IPS-15b (cell line): ENCODE results near the gene SAE1.
A peak's percentile ranks its signal among the peaks of the same experiment; 100 is the strongest.

ENCODE experiments used
- H3K27me3 ChIP-seq: one replicate; pipeline ENCODE4 v1.6.1; 2013; ENCODE audit warnings: low read length; ENCODE audit not compliant: control insufficient read depth, insufficient read depth
- H3K36me3 ChIP-seq: one replicate; pipeline ENCODE4 v1.6.1; 2013; ENCODE audit warnings: low read length; ENCODE audit not compliant: control insufficient read depth, insufficient read depth
- H3K4me1 ChIP-seq: one replicate; pipeline ENCODE4 v1.6.1; 2013; ENCODE audit warnings: mild to moderate bottlenecking, low read length; ENCODE audit not compliant: control insufficient read depth, insufficient read depth
- H3K4me3 ChIP-seq: one replicate; pipeline ENCODE4 v1.5.1; 2013; ENCODE audit warnings: low read depth, low read length
- H3K9ac ChIP-seq: one replicate; pipeline ENCODE4 v1.6.1; 2013; ENCODE audit warnings: low read depth, mild to moderate bottlenecking, low read length
- H3K9me3 ChIP-seq: one replicate; pipeline ENCODE4 v1.6.1; 2013; ENCODE audit warnings: mild to moderate bottlenecking, low read length; ENCODE audit not compliant: control insufficient read depth, insufficient read depth

Gene SAE1

GRCh38 chr19:47120470-47121067, 10.1 kb upstream of the SAE1 start:
- H3K36me3 ChIP-seq: no peaks in the 10 kb centered on the region
- H3K9me3 ChIP-seq: no peaks in the 10 kb centered on the region
- no peaks in the 10 kb centered on the region for H3K4me1 ChIP-seq
- no peak overlapping the region for H3K9ac ChIP-seq
- H3K27me3 ChIP-seq: no peaks in the 10 kb centered on the region
- no peak overlapping the region for H3K4me3 ChIP-seq

GRCh38 chr19:47122359-47123335, 8.0 kb upstream of the SAE1 start:
- Histone ChIP-seq H3K4me1 (no peaks in the 10 kb centered on the region), H3K36me3 (no peaks in the 10 kb centered on the region), H3K27me3 (no peaks in the 10 kb centered on the region), H3K9ac (no peak overlapping the region), H3K4me3 (no peak overlapping the region), H3K9me3 (no peaks in the 10 kb centered on the region)

DNA sequence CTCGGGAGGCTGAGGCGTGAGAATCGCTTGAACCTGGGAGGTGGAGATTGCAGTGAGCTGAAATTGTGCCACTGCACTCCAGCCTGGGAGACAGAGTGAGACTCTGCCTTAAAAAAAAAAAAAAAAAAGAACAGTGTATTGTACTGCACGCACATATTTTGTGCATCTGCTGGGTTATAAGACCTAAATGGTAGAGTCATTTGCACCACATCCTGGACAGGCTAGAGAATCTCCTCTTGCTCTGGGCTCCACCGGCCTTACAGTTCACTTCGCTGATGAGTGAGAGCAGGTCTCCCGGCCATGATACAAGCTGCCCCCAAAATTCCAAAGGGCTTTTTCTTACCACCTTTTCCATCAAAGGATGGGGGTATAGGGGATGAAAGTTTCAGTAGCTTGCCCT, 7.2 kb upstream of the SAE1 start:
- Histone ChIP-seq H3K36me3 (no peaks in the 10 kb centered on the region), H3K9me3 (no peaks in the 10 kb centered on the region), H3K4me1 (no peaks in the 10 kb centered on the region), H3K27me3 (no peaks in the 10 kb centered on the region), H3K4me3 (no peak overlapping the region), H3K9ac (no peak overlapping the region)

- Histone ChIP-seq H3K9me3 (no peaks in the 10 kb centered on the region), H3K4me1 (no peaks in the 10 kb centered on the region), H3K4me3 (no peak overlapping the region), H3K27me3 (no peaks in the 10 kb centered on the region), H3K9ac (no peak overlapping the region), H3K36me3 (no peaks in the 10 kb centered on the region)
These were observed 5.5 kb upstream of the SAE1 start for GRCh38 chr19:47124937-47125668.

GRCh38 chr19:47125669-47125938, 5.0 kb upstream of the SAE1 start:
- no peak overlapping the region for H3K4me3 ChIP-seq
- no peaks in the 10 kb centered on the region for H3K36me3 ChIP-seq
- H3K27me3 ChIP-seq: no peaks in the 10 kb centered on the region
- H3K9me3 ChIP-seq: no peaks in the 10 kb centered on the region
- H3K9ac ChIP-seq: no peak overlapping the region
- H3K4me1 ChIP-seq: no peaks in the 10 kb centered on the region

DNA sequence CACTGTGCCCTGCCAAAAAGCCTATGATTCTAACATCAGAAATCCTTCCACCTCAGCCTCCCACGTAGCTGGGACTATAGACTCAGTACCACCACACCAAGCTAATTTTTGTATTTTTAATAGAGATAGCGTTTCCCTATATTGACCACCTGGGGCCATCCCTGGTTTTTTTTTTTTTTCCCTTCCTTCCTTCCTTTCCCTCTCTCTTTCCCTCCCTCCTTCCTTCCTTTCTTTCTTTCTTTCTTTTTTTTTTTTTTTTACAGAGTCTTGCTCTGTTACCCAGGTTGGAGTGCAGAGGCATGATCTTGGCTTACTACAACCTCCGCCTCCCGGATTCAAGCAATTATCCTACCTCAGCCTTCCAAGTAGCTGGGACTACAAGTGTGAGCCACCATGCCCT, 1.1 kb upstream of the SAE1 start:
- no peaks in the 10 kb centered on the region for H3K36me3 ChIP-seq
- H3K9me3 ChIP-seq: no peaks in the 10 kb centered on the region
- peaks cover 6% of the 10 kb centered on the region for H3K4me1 ChIP-seq
- H3K9ac ChIP-seq: no peak overlapping the region
- H3K4me3 ChIP-seq: no peak overlapping the region
- no peaks in the 10 kb centered on the region for H3K27me3 ChIP-seq

DNA sequence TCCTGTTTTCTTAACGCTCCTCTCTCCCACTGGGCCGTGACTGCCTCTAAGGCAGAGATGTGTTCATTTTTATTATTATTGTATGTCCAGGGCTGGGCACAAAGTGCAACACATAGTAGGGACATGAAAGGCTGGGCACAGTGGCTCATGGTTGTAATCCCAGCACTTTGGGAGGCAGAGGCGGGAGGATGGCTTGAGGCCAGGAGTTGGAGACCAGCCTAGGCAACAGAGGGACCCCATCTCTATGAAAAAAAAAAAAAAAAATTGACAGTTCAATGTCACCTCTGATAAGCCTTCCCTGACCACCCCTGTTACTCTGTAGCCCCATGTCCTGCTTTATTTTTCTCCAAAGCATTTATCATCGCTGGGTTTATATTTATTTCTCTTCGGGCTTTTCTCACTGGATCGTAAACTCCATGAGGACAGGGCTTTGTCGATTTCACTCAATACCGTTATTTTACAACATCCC, 481 bp upstream of the SAE1 start:
- Histone ChIP-seq H3K27me3 (no peaks in the 10 kb centered on the region), H3K36me3 (no peaks in the 10 kb centered on the region), H3K4me1 (peaks cover 6% of the 10 kb centered on the region), H3K9ac (no peak overlapping the region), H3K4me3 (no peak overlapping the region), H3K9me3 (no peaks in the 10 kb centered on the region)

DNA sequence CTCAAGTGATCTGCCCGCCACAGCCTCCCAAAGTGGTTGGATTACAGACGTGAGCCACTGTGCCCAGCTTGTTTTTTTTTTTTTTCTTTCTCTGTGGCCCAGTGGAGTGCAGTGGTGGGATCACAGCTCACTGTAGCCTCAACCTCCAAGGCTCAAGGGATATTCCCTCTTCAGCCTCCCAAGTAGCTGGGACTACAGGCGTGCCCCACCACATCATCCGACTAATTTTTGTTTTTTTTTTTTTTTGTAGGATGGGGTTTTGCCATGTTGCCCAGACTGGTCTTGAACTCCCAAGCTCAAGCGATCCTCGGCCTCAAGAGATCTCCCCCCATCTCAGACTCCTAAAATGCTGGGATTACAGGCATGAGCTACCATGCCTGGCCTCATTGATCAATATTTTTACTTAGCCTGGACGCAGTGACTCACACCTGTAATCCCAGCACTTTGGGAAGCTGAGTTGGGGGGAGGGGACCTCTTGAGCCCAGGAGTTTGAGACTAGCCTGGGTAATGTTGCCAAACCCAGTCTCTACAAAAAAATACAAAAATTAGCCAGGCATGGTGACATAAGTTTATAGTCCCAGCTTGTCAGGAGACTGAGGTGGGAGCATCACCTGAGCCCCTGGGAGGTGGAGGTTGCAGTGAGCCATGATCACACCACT, 1.7 kb downstream of the SAE1 start:
- H3K4me3 ChIP-seq: peak overlapping the region; percentile 99
- H3K27me3 ChIP-seq: no peaks in the 10 kb centered on the region
- peaks cover 8% of the 10 kb centered on the region for H3K4me1 ChIP-seq
- H3K9ac ChIP-seq: peak overlapping the region; percentile 12
- H3K36me3 ChIP-seq: peaks cover 3% of the 10 kb centered on the region
- H3K9me3 ChIP-seq: no peaks in the 10 kb centered on the region

GRCh38 chr19:47133021-47133471, 2.4 kb downstream of the SAE1 start:
- no peaks in the 10 kb centered on the region for H3K9me3 ChIP-seq
- no peak overlapping the region for H3K9ac ChIP-seq
- no peaks in the 10 kb centered on the region for H3K27me3 ChIP-seq
- H3K4me3 ChIP-seq: peak overlapping the region; percentile 99
- H3K36me3 ChIP-seq: peaks cover 3% of the 10 kb centered on the region
- peaks cover 8% of the 10 kb centered on the region for H3K4me1 ChIP-seq

DNA sequence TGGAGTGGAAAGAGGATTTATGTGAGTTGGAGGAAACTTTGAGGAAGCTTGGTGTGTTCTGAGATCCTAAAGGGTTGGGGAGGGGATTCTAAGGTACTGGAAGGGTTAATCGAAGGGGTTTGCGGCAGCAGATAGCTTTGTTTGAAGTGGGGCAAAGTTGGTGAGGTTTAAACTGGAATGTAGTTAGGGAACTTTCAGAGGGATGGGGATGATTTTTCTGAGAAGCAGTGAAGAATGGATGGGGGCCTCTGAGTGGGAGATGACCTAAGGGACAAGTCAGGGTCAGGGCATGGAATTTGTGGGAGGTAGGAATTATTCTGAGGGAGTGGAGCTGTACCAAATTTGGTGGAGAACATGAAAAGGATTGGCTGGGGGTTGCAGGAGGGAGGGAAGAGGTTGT, 3.9 kb downstream of the SAE1 start:
- no peaks in the 10 kb centered on the region for H3K9me3 ChIP-seq
- H3K4me1 ChIP-seq: peaks cover 8% of the 10 kb centered on the region
- H3K27me3 ChIP-seq: no peaks in the 10 kb centered on the region
- H3K4me3 ChIP-seq: peak overlapping the region; percentile 15
- H3K36me3 ChIP-seq: peaks cover 3% of the 10 kb centered on the region
- no peak overlapping the region for H3K9ac ChIP-seq

DNA sequence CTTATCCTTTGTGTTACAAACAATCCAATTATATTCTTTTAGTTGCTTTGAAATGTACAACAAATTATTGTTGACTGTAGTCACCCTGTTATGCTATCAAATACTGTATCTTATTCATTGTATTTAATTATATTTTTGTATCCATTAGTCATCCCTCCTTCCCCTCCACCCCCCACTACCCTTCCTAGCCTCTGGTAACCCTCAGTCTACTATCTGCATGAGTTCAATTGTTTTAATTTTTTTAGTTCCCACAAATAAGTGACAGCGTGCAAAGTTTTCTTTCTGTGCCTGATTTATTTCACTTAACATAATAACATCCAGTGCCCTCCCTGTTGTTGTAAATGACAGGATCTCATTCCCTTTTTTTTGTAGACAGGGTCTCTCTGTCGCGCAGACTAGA, 4.5 kb downstream of the SAE1 start:
- peaks cover 8% of the 10 kb centered on the region for H3K4me1 ChIP-seq
- H3K27me3 ChIP-seq: no peaks in the 10 kb centered on the region
- H3K36me3 ChIP-seq: peaks cover 3% of the 10 kb centered on the region
- H3K9me3 ChIP-seq: no peaks in the 10 kb centered on the region
- H3K9ac ChIP-seq: no peak overlapping the region
- no peak overlapping the region for H3K4me3 ChIP-seq
